Liver (tissue), 9 donors: ENCODE measurements around the gene CLEC4C. TPM values are rescaled to one million over a fixed set of nuclear protein-coding genes. Genes with fewer than 3 reads are reported as not detected.
"Not testable (repeated sequence)": the region's sequence is repeated elsewhere in the genome, so short reads cannot be mapped to it uniquely, and the experiment has no call there.

Experiments
- DNase-seq: peaks from one replicate; pipeline ENCODE4 v3.0.0-alpha.2; 2017; ENCODE audit warnings: low spot score
- H3K27ac ChIP-seq, 2 donors: one replicate each; pipeline ENCODE4 v1.7.0; 2013; ENCODE audit warnings: inconsistent platforms in 2 of 2, low read length in 2 of 2, control low read depth in 1 of 2, low read depth in 1 of 2, mild to moderate bottlenecking in 1 of 2
- H3K27me3 ChIP-seq, 4 donors: one replicate each; pipeline versions ENCODE4 v1.6.1 to v1.7.0; 2013; ENCODE audit warnings: low read length in 3 of 4, inconsistent platforms in 1 of 4, mild to moderate bottlenecking in 1 of 4, moderate library complexity in 1 of 4; ENCODE audit not compliant: control insufficient read depth in 4 of 4, insufficient read depth in 4 of 4
- H3K36me3 ChIP-seq, 4 donors: one replicate each; pipeline versions ENCODE4 v1.6.1 to v1.7.0; 2013; ENCODE audit warnings: low read length in 3 of 4, mild to moderate bottlenecking in 3 of 4, low read depth in 1 of 4, moderate library complexity in 1 of 4; ENCODE audit not compliant: control insufficient read depth in 4 of 4, insufficient read depth in 3 of 4
- H3K4me1 ChIP-seq, 4 donors: one replicate each; pipeline versions ENCODE4 v1.6.1 to v1.7.0; 2013; ENCODE audit warnings: low read length in 3 of 4, mild to moderate bottlenecking in 3 of 4, moderate library complexity in 1 of 4; ENCODE audit not compliant: control insufficient read depth in 4 of 4, insufficient read depth in 4 of 4
- H3K4me3 ChIP-seq, 3 donors: one replicate each; pipeline versions ENCODE4 v1.6.1 to v1.7.0; 2013; ENCODE audit warnings: low read length in 3 of 3, control low read depth in 1 of 3, low read depth in 1 of 3, mild to moderate bottlenecking in 1 of 3
- H3K9ac ChIP-seq, 2 donors: one replicate each; pipeline ENCODE4 v1.7.0; 2013; ENCODE audit warnings: low read length in 2 of 2, mild to moderate bottlenecking in 2 of 2, moderate library complexity in 2 of 2, control low read depth in 1 of 2, low read depth in 1 of 2
- H3K9me3 ChIP-seq, 4 donors: one replicate each; pipeline versions ENCODE4 v1.6.1 to v1.7.0; 2013; ENCODE audit warnings: low read length in 3 of 4; ENCODE audit not compliant: control insufficient read depth in 4 of 4
- CTCF ChIP-seq: fragments of 150-350 bp; IDR thresholded peaks from 2 replicates; pipeline ENCODE4 v1.5.1; 2017; ENCODE audit warnings: improper control_type of control experiment, low read depth, low read length; ENCODE audit not compliant: missing input control
- FOXA2 ChIP-seq: IDR thresholded peaks from 2 replicates; pipeline ENCODE4 v1.6.1; 2016; ENCODE audit warnings: antibody characterized with exemption
- GABPA ChIP-seq, 2 donors: IDR thresholded peaks in 1 of 2; conservative IDR thresholded peaks in 1 of 2; 2 replicates each; pipeline ENCODE4 v1.6.1; 2016; ENCODE audit warnings: antibody characterized with exemption in 2 of 2, mild to moderate bottlenecking in 1 of 2, moderate library complexity in 1 of 2
- HNF4A ChIP-seq, 2 donors: conservative IDR thresholded peaks; 2 replicates each; pipeline ENCODE4 v1.6.1; 2016; ENCODE audit warnings: antibody characterized with exemption in 2 of 2, mild to moderate bottlenecking in 2 of 2
- HNF4G ChIP-seq: IDR thresholded peaks from 2 replicates; pipeline ENCODE4 v1.6.1; 2016; ENCODE audit warnings: antibody characterized with exemption
- JUND ChIP-seq, 2 donors: IDR thresholded peaks; 2 replicates each; pipeline ENCODE4 v1.6.1; 2016; ENCODE audit warnings: antibody characterized with exemption in 2 of 2
- MAX ChIP-seq: IDR thresholded peaks from 2 replicates; pipeline ENCODE4 v1.6.1; 2016; ENCODE audit warnings: antibody characterized with exemption
- NR2F2 ChIP-seq: IDR thresholded peaks from 2 replicates; pipeline ENCODE4 v1.6.1; 2016; ENCODE audit warnings: antibody characterized with exemption
- RAD21 ChIP-seq, 2 donors: IDR thresholded peaks; 2 replicates each; pipeline ENCODE4 v1.6.1; 2016; ENCODE audit warnings: antibody characterized with exemption in 2 of 2, mild to moderate bottlenecking in 2 of 2
- RXRA ChIP-seq, 2 donors: IDR thresholded peaks; 2 replicates each; pipeline ENCODE4 v1.6.1; 2017 to 2018; ENCODE audit warnings: antibody characterized with exemption in 2 of 2, mild to moderate bottlenecking in 1 of 2
- WGBS: extraction: QIAGEN DNeasy Blood & Tissue Kit; methylation state at CpG from one replicate; pipeline ENCODE4 v1.1.7; 2013; 5-methylcytosine and 5-hydroxymethylcytosine counted together
- polyA plus RNA-seq, 2 donors: library from polyadenylated mRNA; stranded (reverse) in 1 of 2; unstranded in 1 of 2; fragments of 200-250 nt in 1 of 2; fragments of >200 nt in 1 of 2; fragmentation: Nextera tagmentation in 1 of 2; extraction: Ambion mirVana in 1 of 2; gene quantifications; one replicate each; pipeline versions ENCODE4 v1.2.1 to v1.2.3, GENCODE V29; 2013 to 2015
- total RNA-seq, 2 donors: library from RNA; depleted of rRNA; stranded (reverse); fragments of >200 nt; gene quantifications; one replicate each; pipeline ENCODE4 v1.2.3, GENCODE V29; 2014
- donor health status: healthy.
- donor health status: healthy.
- donor health status: healthy.
- donor health status: healthy.
- donor health status: healthy.

Gene CLEC4C
- total and polyA plus RNA-seq, 4 donors = 0.33 TPM; not detected in 3

GRCh38 chr12:7756993-7757392 lies 9.8 kb upstream of the CLEC4C start:
- H3K9ac ChIP-seq = no peak overlapping the region
- no peaks in the 10 kb centered on the region for H3K27me3 ChIP-seq
- H3K9me3 ChIP-seq = no peaks in the 10 kb centered on the region
- H3K27ac ChIP-seq = no peak overlapping the region
- H3K4me1 ChIP-seq = no peaks in the 10 kb centered on the region
- H3K36me3 ChIP-seq = no peaks in the 10 kb centered on the region
- DNase-seq = no peak
- no peak overlapping the region for H3K4me3 ChIP-seq
- 64% methylated on average over 2 of the region's 2 CpGs for WGBS
- TF ChIP-seq MAX (no peak), HNF4G (no peak), GABPA (IDR thresholded peaks at IDR 0.05 in 1 of 2, conservative IDR thresholded peaks at IDR 0.05 in 1 of 2) (no peak)

GRCh38 chr12:7755668-7756067 lies 8.5 kb upstream of the CLEC4C start:
- not testable (repeated sequence) for H3K36me3 ChIP-seq, DNase-seq, H3K9me3 ChIP-seq, H3K27me3 ChIP-seq, H3K4me3 ChIP-seq, H3K4me1 ChIP-seq, H3K27ac ChIP-seq, H3K9ac ChIP-seq
- WGBS = 81% methylated on average over 9 of the region's 9 CpGs

GRCh38 chr12:7751941-7752922 lies 5.1 kb upstream of the CLEC4C start:
- 93% methylated on average over 40 of the region's 48 CpGs for WGBS
- not testable (repeated sequence) for DNase-seq, H3K36me3 ChIP-seq, H3K9ac ChIP-seq, H3K9me3 ChIP-seq, H3K4me3 ChIP-seq, H3K27me3 ChIP-seq, H3K4me1 ChIP-seq, H3K27ac ChIP-seq

- no peaks in the 10 kb centered on the region for H3K36me3 ChIP-seq
- H3K9me3 ChIP-seq = peaks cover 0 to 2% (median 0%) of the 10 kb centered on the region in 4 donors
- H3K4me3 ChIP-seq = no peak overlapping the region
- H3K27me3 ChIP-seq = no peaks in the 10 kb centered on the region
- H3K27ac ChIP-seq = no peak overlapping the region
- no peak overlapping the region for H3K9ac ChIP-seq
- no peaks in the 10 kb centered on the region for H3K4me1 ChIP-seq
- TF ChIP-seq NR2F2 (no peak), MAX (no peak), FOXA2 (no peak), CTCF (no peak), HNF4A (conservative IDR thresholded peaks at IDR 0.05) (no peak), JUND (IDR thresholded peaks at IDR 0.05) (no peak), RAD21 (IDR thresholded peaks at IDR 0.05) (no peak), RXRA (IDR thresholded peaks at IDR 0.05) (no peak)
- 88% methylated on average over 20 of the region's 20 CpGs for WGBS
- no peak for DNase-seq
These were observed 4.2 kb upstream of the CLEC4C start for GRCh38 chr12:7751394-7751793.
